ES-I3 (cell line): ENCODE data around the gene KIFAP3.
"Not testable (repeated sequence)": the region's sequence is repeated elsewhere in the genome, so short reads cannot be mapped to it uniquely, and the experiment has no call there.

Source experiments
- H3K36me3 ChIP-seq: 2 replicates; pipeline ENCODE4 v1.6.1; 2013; ENCODE audit warnings: mild to moderate bottlenecking, low read length, control low read depth, moderate library complexity; ENCODE audit not compliant: insufficient read depth
- H3K4me1 ChIP-seq: 2 replicates; pipeline ENCODE4 v1.6.1; 2013; ENCODE audit warnings: mild to moderate bottlenecking, control low read depth, low read length; ENCODE audit not compliant: insufficient read depth
- H3K9ac ChIP-seq: 2 replicates; pipeline ENCODE4 v1.6.1; 2013; ENCODE audit warnings: low read depth, mild to moderate bottlenecking, low read length, moderate library complexity
- H3K9me3 ChIP-seq: 2 replicates; pipeline ENCODE4 v1.6.1; 2013; ENCODE audit warnings: mild to moderate bottlenecking, low read length, moderate library complexity; ENCODE audit not compliant: control insufficient read depth, insufficient read depth

KIFAP3 gene

GRCh38 chr1:169933984-169934725 lies 140.3 kb downstream of the KIFAP3 start:
- no peaks in the 10 kb centered on the region for H3K4me1 ChIP-seq
- H3K36me3 ChIP-seq: no peaks in the 10 kb centered on the region
- H3K9ac ChIP-seq: no peak overlapping the region
- no peaks in the 10 kb centered on the region for H3K9me3 ChIP-seq

- Histone ChIP-seq H3K9ac (no peak overlapping the region), H3K4me1 (no peaks in the 10 kb centered on the region), H3K9me3 (no peaks in the 10 kb centered on the region), H3K36me3 (no peaks in the 10 kb centered on the region)
These were observed 142.7 kb downstream of the KIFAP3 start for GRCh38 chr1:169931795-169932231.

DNA sequence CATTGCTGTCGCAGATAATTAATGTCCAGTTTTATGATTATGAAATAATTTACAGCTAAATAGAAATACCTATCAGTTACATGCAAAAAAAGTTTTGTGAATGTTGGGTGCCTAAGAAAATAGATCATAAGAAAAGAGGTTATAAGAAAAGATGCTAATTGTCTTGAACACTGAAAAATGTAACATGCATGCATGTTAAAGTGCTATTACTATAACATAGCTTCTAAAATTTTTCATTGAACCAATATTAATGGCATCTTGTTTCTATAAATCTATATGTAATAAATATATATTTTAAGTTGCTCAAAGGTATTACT lies 145.3 kb downstream of the KIFAP3 start:
- Histone ChIP-seq H3K9me3 (no peaks in the 10 kb centered on the region), H3K4me1 (no peaks in the 10 kb centered on the region), H3K36me3 (no peaks in the 10 kb centered on the region), H3K9ac (no peak overlapping the region)

DNA sequence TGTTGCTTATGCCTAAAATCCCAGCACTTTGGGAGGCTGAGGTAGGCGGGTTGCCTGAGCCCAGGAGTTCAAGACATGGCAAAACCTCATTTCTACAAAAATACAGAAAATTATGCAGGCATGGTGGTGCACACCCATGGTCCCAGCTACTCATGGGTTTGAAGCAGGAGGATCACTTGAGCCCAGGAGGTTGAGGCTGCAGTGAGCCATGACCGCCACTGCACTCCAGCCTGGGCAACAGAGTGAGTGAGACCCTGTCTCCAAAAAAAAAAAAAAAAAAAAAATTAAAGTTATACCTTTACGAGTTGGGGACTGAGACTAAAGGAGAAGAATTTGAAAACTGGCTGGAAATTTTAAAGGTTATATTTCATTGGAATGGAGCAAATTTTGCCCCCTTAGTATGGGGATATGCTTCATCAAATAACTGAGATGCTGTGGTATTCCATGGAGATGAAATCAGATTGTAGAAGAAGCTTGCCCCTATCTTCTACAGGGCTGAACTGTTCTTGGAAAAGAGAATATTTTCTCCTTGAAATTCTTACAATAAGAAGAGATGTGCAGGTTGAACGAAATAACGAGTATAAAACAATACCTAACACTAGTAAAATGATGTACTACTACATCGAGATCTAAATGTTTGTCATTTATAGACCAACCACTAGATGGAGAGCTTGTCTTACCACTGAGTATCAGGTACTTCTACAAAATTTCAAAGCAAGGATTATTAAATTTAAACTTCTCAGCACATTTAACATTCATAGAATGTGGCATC lies 145.9 kb downstream of the KIFAP3 start:
- Histone ChIP-seq H3K36me3 (no peaks in the 10 kb centered on the region), H3K9me3 (no peaks in the 10 kb centered on the region), H3K4me1 (no peaks in the 10 kb centered on the region), H3K9ac (no peak overlapping the region)

DNA sequence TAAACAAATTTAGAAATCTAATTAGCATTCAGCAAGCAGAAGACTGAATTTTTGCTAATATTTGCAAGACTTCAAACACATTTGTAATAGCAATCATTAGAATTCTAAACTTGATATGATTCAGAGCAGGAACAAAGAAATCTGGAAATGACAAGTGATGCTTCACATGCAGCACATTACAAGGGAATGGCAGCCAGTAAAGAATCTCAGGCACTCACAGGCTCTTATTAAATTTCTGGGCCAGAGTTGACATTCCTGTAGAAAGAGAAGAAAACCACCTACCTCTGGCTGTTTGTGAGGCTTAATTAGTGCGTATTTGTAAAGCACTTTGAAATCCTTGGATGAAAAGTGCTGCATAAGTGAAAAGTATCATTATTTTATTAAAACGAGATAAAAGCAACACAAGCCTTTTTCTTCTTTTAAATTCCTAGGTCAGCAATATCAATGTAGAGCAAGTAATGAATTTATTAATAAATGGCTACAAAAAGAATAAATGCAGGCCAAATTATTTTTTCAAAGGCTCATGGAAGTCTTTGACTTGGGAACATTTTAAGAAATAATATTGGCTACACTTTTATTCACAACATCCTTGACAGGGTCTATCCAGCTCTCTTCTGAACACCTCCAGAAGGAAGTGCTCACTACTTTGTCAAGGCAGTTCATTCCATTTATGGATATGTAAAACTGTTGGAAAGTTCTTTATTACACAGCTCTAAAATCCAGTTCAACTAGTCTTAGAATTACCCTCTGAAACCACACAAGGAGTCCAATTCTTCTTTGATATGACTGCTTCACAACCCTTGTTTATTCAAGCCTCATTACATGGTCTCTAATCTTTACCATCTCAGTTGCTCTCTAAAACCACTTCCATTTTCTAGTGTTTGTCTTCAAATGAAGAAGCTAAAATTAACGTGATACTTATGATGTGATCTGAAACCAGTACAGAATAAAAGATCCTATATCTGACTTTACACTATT lies 148.7 kb downstream of the KIFAP3 start:
- H3K9ac ChIP-seq: no peak overlapping the region

DNA sequence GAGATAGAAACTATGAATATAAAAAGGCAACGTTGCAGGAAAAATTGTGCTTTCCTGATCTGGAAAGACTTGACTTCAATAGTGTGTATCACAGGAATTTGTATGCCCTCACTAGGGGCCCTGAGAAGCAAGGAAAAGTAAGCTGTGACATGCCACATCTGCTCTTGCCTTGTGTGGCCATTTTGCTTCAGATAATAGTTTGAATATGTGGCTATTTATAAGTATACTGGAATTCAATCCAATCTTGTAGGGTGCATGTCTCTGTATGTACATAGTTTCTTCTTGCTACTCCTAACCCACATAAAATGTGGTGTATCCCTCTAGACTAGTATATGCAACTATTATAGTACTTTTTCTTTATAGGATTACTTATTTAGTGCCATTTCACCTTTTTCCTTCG lies 149.7 kb downstream of the KIFAP3 start:
- H3K36me3 ChIP-seq: no peaks in the 10 kb centered on the region
- no peaks in the 10 kb centered on the region for H3K4me1 ChIP-seq
- H3K9ac ChIP-seq: no peak overlapping the region
- no peaks in the 10 kb centered on the region for H3K9me3 ChIP-seq

More for the DNA sequence above, 148.7 kb downstream of the KIFAP3 start:
- no peaks in the 10 kb centered on the region for H3K9me3 ChIP-seq
- no peaks in the 10 kb centered on the region for H3K36me3 ChIP-seq
- no peaks in the 10 kb centered on the region for H3K4me1 ChIP-seq

- no peaks in the 10 kb centered on the region for H3K36me3 ChIP-seq
- no peak overlapping the region for H3K9ac ChIP-seq
- H3K9me3 ChIP-seq: no peaks in the 10 kb centered on the region
- H3K4me1 ChIP-seq: no peaks in the 10 kb centered on the region
These were observed 150.4 kb downstream of the KIFAP3 start for GRCh38 chr1:169924063-169924462.

DNA sequence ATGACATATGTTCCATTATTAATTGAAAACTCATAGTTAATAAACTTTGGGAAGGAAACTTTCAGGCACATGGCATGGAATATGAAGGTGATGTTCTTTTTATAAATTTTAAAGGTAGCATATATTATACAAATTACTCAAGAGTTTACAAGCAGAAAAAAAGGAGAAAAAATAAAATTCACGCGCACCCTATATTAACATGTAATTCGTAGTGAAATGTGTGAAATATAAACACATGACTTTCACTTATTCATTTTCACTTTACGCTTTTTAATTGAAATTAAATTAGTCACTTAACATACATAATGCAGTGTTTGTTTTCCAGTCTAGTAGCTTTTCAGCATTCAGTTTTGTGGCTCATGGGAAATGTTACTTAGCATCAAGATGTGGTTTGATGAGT lies 153.4 kb downstream of the KIFAP3 start:
- Histone ChIP-seq H3K9ac (no peak overlapping the region), H3K9me3 (no peaks in the 10 kb centered on the region), H3K36me3 (no peaks in the 10 kb centered on the region), H3K4me1 (no peaks in the 10 kb centered on the region)

GRCh38 chr1:169918927-169919326 lies 155.6 kb downstream of the KIFAP3 start:
- Histone ChIP-seq H3K36me3 (no peaks in the 10 kb centered on the region), H3K9ac (no peak overlapping the region)

DNA sequence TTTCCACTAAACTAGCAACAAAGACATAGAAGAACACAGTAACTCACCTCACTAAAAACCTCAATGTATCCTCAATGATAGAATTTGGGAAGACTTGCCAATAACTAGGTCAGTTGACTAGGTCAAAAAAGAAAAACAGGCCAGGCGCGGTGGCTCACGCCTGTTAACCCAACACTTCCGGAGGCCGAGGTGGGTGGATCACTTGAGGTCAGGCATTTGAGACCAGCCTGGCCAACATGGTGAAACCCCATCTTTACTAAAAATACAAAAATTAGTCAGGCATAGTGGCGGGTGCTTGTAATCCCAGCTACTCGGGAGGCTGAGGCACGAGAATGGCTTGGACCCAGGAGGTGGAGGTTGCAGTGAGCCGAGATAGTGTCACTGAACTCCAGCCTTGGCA lies 156.3 kb downstream of the KIFAP3 start:
- H3K36me3 ChIP-seq, H3K4me1 ChIP-seq, H3K9me3 ChIP-seq, H3K9ac ChIP-seq: not testable (repeated sequence)

More at GRCh38 chr1:169918927-169919326, 155.6 kb downstream of the KIFAP3 start:
- no peaks in the 10 kb centered on the region for H3K4me1 ChIP-seq
- H3K9me3 ChIP-seq: no peaks in the 10 kb centered on the region

- H3K36me3 ChIP-seq: no peaks in the 10 kb centered on the region
- no peak overlapping the region for H3K9ac ChIP-seq
- H3K4me1 ChIP-seq: no peaks in the 10 kb centered on the region
- H3K9me3 ChIP-seq: no peaks in the 10 kb centered on the region
These were observed 159.3 kb downstream of the KIFAP3 start for GRCh38 chr1:169915150-169915549.

- Histone ChIP-seq H3K9ac (no peak overlapping the region), H3K36me3 (no peaks in the 10 kb centered on the region), H3K4me1 (no peaks in the 10 kb centered on the region), H3K9me3 (no peaks in the 10 kb centered on the region)
These were observed 160.0 kb downstream of the KIFAP3 start for GRCh38 chr1:169914531-169914930.

DNA sequence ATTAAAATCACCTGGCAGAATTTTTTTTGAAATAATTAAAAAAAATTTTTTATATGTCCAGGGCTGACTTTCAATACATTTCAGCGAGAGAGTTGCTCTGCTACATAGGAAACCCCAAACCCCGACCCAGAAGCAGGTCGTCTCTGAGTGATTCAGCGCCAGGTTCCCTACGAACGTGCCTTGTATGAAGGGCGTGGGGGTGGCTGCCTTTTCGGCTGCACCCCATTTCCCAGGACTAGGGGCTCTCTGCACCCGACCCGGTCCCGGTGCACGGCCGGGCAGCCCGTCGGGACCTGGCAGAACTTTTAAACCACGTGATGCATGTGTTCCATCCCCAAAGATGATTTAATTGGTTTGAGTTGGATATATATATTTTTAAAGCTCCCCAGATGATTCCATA lies 165.0 kb downstream of the KIFAP3 start:
- no peaks in the 10 kb centered on the region for H3K36me3 ChIP-seq
- no peaks in the 10 kb centered on the region for H3K4me1 ChIP-seq
- no peaks in the 10 kb centered on the region for H3K9me3 ChIP-seq
- H3K9ac ChIP-seq: no peak overlapping the region

- no peaks in the 10 kb centered on the region for H3K4me1 ChIP-seq
- no peaks in the 10 kb centered on the region for H3K36me3 ChIP-seq
- no peaks in the 10 kb centered on the region for H3K9me3 ChIP-seq
- no peak overlapping the region for H3K9ac ChIP-seq
These were observed 167.6 kb downstream of the KIFAP3 start for GRCh38 chr1:169906938-169907337.
